NOMO-1 (cell line): ENCODE measurements around the gene LIMK2.
"Not testable (repeated sequence)": the region's sequence is repeated elsewhere in the genome, so short reads cannot be mapped to it uniquely, and the experiment has no call there.

Experiments used
- DNase-seq, 2 experiments: peaks; one replicate each; lab custom pipeline; 2025; ENCODE audit not compliant: unreplicated experiment in 2 of 2; lab: John Stamatoyannopoulos, UW

Gene LIMK2

DNA sequence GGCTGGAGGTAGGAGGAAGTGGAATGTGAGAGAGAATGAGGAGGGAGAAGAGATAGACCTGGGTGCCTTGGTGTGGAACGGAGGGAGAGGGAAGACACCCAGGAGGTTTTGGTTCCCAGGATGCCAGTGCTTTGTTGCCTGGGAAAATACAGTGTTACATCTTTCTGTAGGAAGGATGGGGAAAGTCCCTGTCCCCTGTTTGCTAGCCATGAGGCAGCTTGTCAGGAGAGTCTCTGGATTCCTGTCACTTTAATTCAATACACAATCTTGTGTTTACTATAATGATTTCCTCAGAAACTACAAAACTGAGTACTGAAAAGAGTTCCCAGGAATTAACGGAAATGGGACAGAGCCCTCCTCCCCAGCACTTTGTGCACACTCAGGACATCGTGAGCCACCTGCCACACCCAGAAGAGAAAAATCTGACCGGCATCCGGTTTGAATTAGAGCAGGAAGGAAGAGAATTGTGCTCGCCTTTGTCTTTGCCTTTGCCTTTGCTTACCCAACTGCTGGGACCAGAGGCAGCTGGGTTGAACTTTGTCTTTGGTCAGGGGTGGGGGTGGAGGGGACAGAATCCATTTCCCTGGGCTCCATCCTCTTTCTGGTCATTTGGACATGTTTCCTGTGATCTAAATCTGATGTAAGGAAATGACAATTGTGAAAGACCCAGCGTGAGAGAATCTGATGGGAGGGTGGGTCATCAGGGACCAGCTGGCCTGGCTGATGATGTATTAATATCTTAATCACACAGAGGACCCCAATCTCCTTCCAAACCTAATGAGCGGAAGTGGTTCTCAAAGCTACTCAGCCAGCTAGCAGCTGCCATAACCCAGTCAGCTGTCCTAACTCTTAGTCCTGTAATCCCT, 1.3 kb upstream of the LIMK2 start:
- DNase-seq: no peak

GRCh38 chr22:31211482-31211861, 626 bp upstream of the LIMK2 start:
- DNase-seq: no peak

- DNase-seq: no peak
Observed at GRCh38 chr22:31212783-31213629, 908 bp downstream of the LIMK2 start.

- DNase-seq: no peak
Observed at GRCh38 chr22:31215018-31215535, 3.0 kb downstream of the LIMK2 start.

GRCh38 chr22:31218565-31219262, 6.6 kb downstream of the LIMK2 start:
- DNase-seq: no peak

DNA sequence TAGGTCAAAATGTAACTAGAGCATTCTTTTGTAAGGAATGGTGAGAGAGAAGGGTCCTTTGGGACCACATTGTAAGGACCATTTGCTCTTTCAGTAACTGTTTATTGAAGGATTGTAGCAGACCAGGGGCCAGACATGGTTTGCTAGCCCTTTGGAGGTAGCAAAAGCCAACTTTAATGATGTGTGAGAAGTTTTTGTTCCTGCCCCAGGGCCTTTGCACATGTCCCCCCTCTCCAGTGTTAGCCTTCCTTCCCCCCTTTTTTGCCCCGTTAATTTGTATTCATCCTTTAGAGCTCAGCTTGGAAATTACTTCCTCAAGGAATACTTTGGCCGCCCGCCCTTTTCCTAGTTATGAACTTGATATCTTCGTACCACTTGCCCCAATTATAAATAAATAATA, 9.0 kb downstream of the LIMK2 start:
- DNase-seq: no peak

- no peak for DNase-seq
Observed at GRCh38 chr22:31222736-31223135, 10.6 kb downstream of the LIMK2 start.

- no peak for DNase-seq
Observed at GRCh38 chr22:31223786-31224191, 11.7 kb downstream of the LIMK2 start.

DNA sequence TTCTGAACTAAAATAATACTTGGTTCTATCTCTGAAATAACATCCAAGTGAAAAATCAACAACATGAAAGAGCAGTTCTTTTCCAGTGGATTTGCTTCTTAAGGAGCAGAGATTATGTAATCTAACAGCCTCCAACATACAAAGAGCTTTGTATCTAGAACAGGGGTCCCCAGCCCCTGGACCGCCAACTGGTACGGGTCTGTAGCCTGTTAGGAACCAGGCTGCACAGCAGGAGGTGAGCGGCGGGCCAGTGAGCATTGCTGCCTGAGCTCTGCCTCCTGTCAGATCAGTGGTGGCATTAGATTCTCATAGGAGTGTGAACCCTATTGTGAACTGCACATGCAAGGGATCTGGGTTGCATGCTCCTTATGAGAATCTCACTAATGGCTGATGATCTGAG, 12.6 kb downstream of the LIMK2 start:
- DNase-seq: not testable (repeated sequence)

DNA sequence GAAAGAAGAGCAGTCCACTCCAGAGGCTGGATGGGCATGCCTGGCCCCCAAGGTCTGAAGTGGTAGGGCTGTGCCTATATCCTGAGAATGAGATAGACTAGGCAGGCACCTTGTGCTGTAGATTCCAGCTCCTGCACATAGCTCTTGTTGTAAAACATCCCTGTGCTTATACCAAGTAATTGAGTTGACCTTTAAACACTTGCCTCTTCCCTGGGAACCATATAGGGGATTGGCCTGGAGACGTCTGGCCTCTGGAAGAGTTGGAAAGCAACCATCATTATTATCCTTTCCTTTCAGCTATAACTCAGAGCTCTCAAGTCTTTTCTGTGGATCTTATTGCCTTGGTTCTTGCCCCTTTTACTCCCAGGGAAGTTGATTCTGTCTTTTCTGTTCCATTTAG, 15.1 kb downstream of the LIMK2 start:
- DNase-seq: no peak

- peak in 1 of 2 experiments; percentile 35 for DNase-seq
Observed at GRCh38 chr22:31229402-31230079, 17.4 kb downstream of the LIMK2 start.

DNA sequence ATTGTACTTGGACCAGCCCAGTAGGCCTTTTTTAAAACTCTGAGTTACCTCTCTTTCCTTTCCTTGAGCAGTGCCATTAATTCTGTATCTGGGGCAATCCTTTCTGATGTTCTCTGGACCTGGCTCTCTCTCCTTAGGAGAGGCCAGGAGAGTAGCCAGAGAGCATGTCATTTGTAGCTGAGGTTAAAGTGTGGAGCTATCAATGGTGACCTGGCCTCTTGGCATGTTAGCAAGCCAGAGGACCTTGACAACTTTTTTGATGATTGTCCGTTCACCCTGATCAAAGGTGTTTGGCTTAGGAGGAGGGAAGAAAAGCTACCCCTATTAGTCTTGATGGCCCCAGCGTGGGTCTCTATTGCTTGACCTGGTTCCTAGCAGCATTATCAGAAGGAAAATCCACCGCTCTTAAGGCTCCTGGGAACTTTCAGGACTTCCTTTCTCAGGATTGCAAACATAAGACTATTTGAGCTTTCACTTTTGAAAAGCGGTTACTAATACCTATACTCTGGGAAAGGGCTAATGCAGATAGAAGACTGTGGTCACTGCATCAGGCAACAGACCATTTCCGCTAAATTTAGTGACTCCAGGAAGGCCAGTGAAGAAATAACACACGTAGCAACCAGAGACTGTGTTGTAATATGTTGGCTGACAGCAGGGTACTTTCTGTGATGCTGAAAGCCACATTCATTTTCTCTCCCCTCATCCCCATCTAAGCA, 18.2 kb downstream of the LIMK2 start:
- DNase-seq: peak; percentile 78 to 94

DNA sequence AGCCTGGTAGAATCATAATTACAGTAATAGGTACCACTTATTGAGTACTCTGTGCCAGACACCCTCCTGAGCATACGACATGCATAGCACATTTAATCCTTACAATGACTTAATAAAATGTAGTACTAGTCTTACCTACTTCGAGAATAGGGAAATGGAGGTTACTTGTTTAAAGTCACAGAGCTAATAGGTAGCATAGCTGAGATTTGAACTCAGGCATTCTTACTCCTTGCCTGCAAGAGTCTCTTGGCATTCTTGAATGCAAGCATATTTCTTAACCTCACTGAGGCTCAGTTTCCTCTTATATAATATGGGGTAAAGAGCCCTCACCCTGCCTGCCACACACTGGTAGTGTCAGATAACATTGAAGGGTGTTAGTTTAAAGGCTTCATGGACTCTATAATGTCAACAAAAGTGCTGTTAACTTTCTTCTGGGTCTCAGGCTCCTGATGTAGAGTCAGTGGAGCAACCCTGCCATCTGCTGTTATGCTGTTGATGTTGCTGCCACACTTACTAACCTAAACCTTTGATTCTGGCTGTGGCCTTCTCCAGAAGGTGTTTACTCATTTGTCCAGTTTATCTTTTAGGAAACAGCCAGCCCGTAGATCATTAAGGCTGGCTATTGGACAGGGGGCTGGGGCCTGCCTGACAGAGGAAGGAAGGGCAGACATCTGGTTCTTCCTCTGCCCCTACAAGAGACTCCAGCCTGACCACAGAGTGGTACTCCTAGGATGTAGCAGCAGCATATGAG, 18.9 kb downstream of the LIMK2 start:
- DNase-seq: peak in 1 of 2 experiments; percentile 53

- peak; percentile 40 to 55 for DNase-seq
Observed at GRCh38 chr22:31233001-31233400, 20.9 kb downstream of the LIMK2 start.

GRCh38 chr22:31235081-31235480, 23.0 kb downstream of the LIMK2 start:
- no peak for DNase-seq

GRCh38 chr22:31236044-31236443, 23.9 kb downstream of the LIMK2 start:
- not testable (repeated sequence) for DNase-seq

- DNase-seq: no peak
Observed at GRCh38 chr22:31238057-31238456, 26.0 kb downstream of the LIMK2 start.

- DNase-seq: no peak
Observed at GRCh38 chr22:31239771-31240370, 27.8 kb downstream of the LIMK2 start.

- no peak for DNase-seq
Observed at GRCh38 chr22:31241200-31241599, 29.1 kb downstream of the LIMK2 start.
